Mesangial cell (primary cell): ENCODE data around the gene OR5T3. TPM values are rescaled to one million over a fixed set of nuclear protein-coding genes. Genes with fewer than 3 reads are reported as not detected.

ENCODE experiments used
- total RNA-seq: library from RNA; depleted of rRNA; stranded (reverse); fragments of >200 nt; gene quantifications from 2 replicates; pipeline ENCODE4 v1.2.3, GENCODE V29; 2015

OR5T3 gene
- total RNA-seq: not detected in 2 replicates

GRCh38 chr11:56251954-56252353, at the start of gene OR5T3:
Gene OR5T3 (plus strand): TSS chr11:56252254. CDS start chr11:56252254, 0 bp downstream.

DNA sequence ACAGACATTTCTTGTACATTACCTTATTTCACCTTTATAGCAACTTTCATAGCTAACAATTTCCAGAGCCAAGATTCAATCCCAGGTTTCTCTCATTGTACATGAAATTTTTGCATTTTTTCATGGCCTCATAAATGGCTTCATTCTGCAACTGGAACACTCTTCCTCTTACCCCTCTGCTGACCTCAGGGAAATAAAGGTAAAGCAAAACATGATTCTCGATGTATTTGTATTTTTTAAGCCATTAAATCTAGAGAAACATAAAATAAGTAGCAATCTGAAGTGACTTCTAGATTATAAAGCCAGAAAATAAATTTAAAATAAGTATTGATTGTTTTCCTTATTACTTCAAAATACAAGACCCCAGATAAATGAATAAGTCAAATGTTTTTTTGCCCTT, 17.9 kb upstream of the OR5T3 start, which contains the start of gene OR5T2:
TSS of gene OR5T2 (minus strand) at position 101 of the 400 bp plus-strand sequence. CDS start 1,193 bp downstream, outside the sequence.

GRCh38 chr11:56273854-56274253, 21.8 kb downstream of the OR5T3 start, which contains the start of gene OR5T1:
Gene OR5T1 (plus strand): TSS chr11:56274154. CDS start chr11:56275639, 1,485 bp downstream.

DNA sequence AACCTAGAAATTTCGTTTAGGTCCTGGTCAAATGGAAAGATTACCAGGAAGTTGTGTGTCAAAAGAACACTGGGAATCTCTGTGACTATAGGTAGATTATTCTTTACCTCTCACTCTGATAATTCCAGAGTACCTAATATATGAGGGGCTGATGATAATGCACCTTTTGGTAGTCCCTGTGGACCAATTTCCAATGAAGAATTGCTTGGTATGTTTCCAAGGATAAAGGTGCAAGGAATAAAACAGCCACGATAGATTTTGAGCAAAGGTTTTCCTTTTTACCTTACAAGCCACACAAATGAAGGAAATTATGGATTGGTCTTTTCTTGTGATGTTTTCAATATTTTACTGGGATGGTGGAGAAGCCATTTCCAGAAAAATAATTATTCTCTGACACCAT, 40.1 kb downstream of the OR5T3 start, which contains the start of gene OR8H1:
TSS of gene OR8H1 (minus strand) at position 101 of the 400 bp plus-strand sequence. CDS start 1,192 bp downstream, outside the sequence.

Other genes with a start within 250 kb of the OR5T3 start
- gene OR5AS1, start 224.6 kb upstream of the OR5T3 start, total RNA-seq: not detected in 2 replicates
- not detected in 2 replicates for gene OR8I2, start 158.9 kb upstream of the OR5T3 start, total RNA-seq
- gene OR8H2, start 148.6 kb upstream of the OR5T3 start, total RNA-seq: not detected in 2 replicates
- gene OR8H3, start 129.9 kb upstream of the OR5T3 start, total RNA-seq: not detected in 2 replicates
- not detected in 2 replicates for gene OR8J3, start 112.1 kb upstream of the OR5T3 start, total RNA-seq
- gene OR8K5, start 91.9 kb upstream of the OR5T3 start, total RNA-seq: not detected in 2 replicates
- not detected in 2 replicates for gene OR5J2, start 75.6 kb upstream of the OR5T3 start, total RNA-seq
- gene OR5T2, start 18.0 kb upstream of the OR5T3 start, total RNA-seq: not detected in 2 replicates
- gene OR5T1, start 21.9 kb downstream of the OR5T3 start, total RNA-seq: not detected in 2 replicates
- gene OR8H1, start 40.0 kb downstream of the OR5T3 start, total RNA-seq: not detected in 2 replicates
- gene OR8K3, start 62.9 kb downstream of the OR5T3 start, total RNA-seq: not detected in 2 replicates
- not detected in 2 replicates for gene OR8K1, start 93.8 kb downstream of the OR5T3 start, total RNA-seq
- gene OR8J1, start 102.0 kb downstream of the OR5T3 start, total RNA-seq: not detected in 2 replicates
- gene OR8U1, start 123.4 kb downstream of the OR5T3 start, total RNA-seq: not detected in 2 replicates
- not detected in 2 replicates for gene OR5AL1, start 160.4 kb downstream of the OR5T3 start, total RNA-seq
- not detected in 2 replicates for gene OR5M3, start 221.1 kb downstream of the OR5T3 start, total RNA-seq
- not detected in 2 replicates for gene OR5M8, start 239.1 kb downstream of the OR5T3 start, total RNA-seq